Ishikawa (cell line): ENCODE data around the gene TTC13.

ENCODE experiments used
- CEBPB ChIP-seq: IDR thresholded peaks from 2 replicates; pipeline ENCODE4 v1.6.1; 2012
- CREB1 ChIP-seq: IDR thresholded peaks from 2 replicates; pipeline ENCODE4 v1.6.1; 2012; ENCODE audit warnings: low read depth
- EGR1 ChIP-seq: IDR thresholded peaks from 2 replicates; pipeline ENCODE4 v1.6.1; 2012
- EP300 ChIP-seq: IDR thresholded peaks from 2 replicates; pipeline ENCODE4 v1.6.1; 2012; ENCODE audit warnings: borderline replicate concordance
- FOXM1 ChIP-seq: IDR thresholded peaks from 2 replicates; pipeline ENCODE4 v1.6.1; 2012; ENCODE audit warnings: low read depth, borderline replicate concordance
- MAX ChIP-seq: IDR thresholded peaks from 2 replicates; pipeline ENCODE4 v1.6.1; 2012
- NFIC ChIP-seq: IDR thresholded peaks from 2 replicates; pipeline ENCODE4 v1.6.1; 2012
- RAD21 ChIP-seq: IDR thresholded peaks from 2 replicates; pipeline ENCODE4 v1.6.1; 2012; ENCODE audit warnings: low read depth
- REST ChIP-seq: IDR thresholded peaks from 2 replicates; pipeline ENCODE4 v1.6.1; 2012; ENCODE audit warnings: low read depth, mild to moderate bottlenecking
- TAF1 ChIP-seq: IDR thresholded peaks from 2 replicates; pipeline ENCODE4 v1.6.1; 2012; ENCODE audit warnings: low read depth, mild to moderate bottlenecking
- TCF12 ChIP-seq: IDR thresholded peaks from 2 replicates; pipeline ENCODE4 v1.6.1; 2012; ENCODE audit warnings: low read depth
- TEAD4 ChIP-seq: IDR thresholded peaks from 2 replicates; pipeline ENCODE4 v1.6.1; 2012
- USF1 ChIP-seq: IDR thresholded peaks from 2 replicates; pipeline ENCODE4 v1.6.1; 2012
- YY1 ChIP-seq: IDR thresholded peaks from 2 replicates; pipeline ENCODE4 v1.6.1; 2012; ENCODE audit warnings: low read depth
- ZBTB7A ChIP-seq: IDR thresholded peaks from 2 replicates; pipeline ENCODE4 v1.6.1; 2012; ENCODE audit warnings: low read depth

The TTC13 gene

GRCh38 chr1:230913496-230913895 lies 65.2 kb downstream of the TTC13 start:
- no peak for TF ChIP-seq EGR1

GRCh38 chr1:230910755-230911117 lies 67.9 kb downstream of the TTC13 start:
- TF ChIP-seq EP300 (no peak), CREB1 (no peak), USF1 (no peak), ZBTB7A (no peak), CEBPB (no peak)

- TF ChIP-seq REST: no peak
- TF ChIP-seq ZBTB7A: no peak
- TF ChIP-seq TCF12: no peak
- TF ChIP-seq EGR1: no peak
- no peak for TF ChIP-seq YY1
- no peak for TF ChIP-seq TEAD4
- no peak for TF ChIP-seq MAX
- no peak for TF ChIP-seq EP300
Observed at GRCh38 chr1:230909974-230910754, 68.5 kb downstream of the TTC13 start.

GRCh38 chr1:230907472-230908205 lies 71.0 kb downstream of the TTC13 start:
- TF ChIP-seq YY1 (no peak), RAD21 (no peak), TCF12 (no peak), FOXM1 (no peak), EGR1 (no peak), CREB1 (no peak), USF1 (no peak), EP300 (no peak), MAX (no peak), ZBTB7A (no peak), REST (no peak), TAF1 (no peak), NFIC (no peak), TEAD4 (no peak)

GRCh38 chr1:230906226-230906625 lies 72.4 kb downstream of the TTC13 start:
- TF ChIP-seq TAF1: no peak
- no peak for TF ChIP-seq RAD21
- no peak for TF ChIP-seq TEAD4
- no peak for TF ChIP-seq CEBPB
- no peak for TF ChIP-seq CREB1
- no peak for TF ChIP-seq REST
- no peak for TF ChIP-seq FOXM1
- TF ChIP-seq EGR1: no peak
- no peak for TF ChIP-seq YY1
- no peak for TF ChIP-seq MAX
- TF ChIP-seq NFIC: no peak
